ENCODE data around the gene LZIC.
A peak's percentile ranks its signal among the peaks of the same experiment; 100 is the strongest.
"Not testable (repeated sequence)": the region's sequence is repeated elsewhere in the genome, so short reads cannot be mapped to it uniquely, and the experiment has no call there.

The LZIC gene

DNA sequence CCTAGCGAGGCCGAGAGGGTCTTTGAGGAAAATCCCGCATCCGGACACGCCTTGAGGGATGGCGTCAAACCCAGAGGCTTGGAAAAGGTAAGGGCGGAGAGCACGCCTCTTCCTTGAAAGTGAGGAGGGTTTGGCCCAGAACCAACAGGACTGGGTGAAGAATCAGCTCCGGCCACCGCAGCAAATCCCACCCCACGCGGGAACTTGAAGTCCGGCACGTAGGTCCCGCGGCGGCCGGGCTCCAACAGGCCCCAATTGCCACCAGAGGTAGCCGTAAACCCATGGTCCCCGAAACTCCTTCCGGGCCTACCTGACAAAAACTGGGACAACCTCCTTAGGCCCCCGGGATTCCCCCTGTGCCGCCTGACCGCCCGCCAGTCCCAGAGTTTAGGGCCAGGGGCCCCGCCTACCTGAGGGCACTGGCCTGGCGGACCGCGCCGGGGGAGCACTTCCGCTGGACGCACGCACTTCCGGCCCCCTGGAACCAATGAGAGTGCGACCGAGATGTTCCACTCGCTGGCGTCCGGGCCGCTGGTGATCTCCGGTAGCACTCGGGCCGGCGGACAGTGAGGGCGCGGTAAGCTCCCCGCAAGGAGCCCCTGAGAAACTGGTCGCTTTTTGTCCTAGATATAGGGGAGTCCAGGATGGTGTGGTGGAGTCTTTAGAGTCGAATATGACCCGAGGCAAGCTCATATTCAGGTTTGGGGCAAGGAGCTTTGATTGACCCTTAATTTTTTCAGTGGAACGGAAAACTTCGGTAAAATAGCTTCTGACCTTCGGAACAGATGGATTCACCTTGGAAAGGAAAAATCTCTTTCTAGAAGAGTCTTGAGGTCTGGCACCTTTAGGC is at the start of gene LZIC, which contains the start of gene NMNAT1:
TSS of gene LZIC (minus strand) at position 453 of the 850 bp plus-strand sequence. CDS start 6,772 bp downstream, outside the sequence.
TSS of gene NMNAT1 (plus strand) at position 537 of the 850 bp plus-strand sequence. CDS start 28,599 bp downstream, outside the sequence.
- DNase-seq (ENCODE audit: low read depth, low spot score), result peak; percentile 98

DNA sequence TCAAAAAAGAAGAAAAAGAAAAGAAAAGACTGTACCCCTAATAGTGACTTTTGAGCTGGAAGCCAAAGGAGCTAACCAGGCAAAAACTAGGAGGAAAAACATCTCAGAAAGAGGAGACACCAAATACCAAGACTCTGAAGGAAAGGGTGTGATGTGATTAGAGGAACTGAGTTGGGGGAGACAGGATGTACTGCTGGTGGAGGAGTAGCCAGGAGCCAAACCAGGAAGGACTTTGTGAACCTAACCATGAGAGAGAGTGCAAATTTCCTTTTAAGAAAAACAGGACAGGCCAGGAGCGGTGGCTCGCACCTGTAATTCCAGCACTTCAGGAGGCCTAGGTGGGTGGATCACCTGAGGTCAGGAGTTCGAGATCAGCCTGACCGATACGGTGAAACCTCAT is 49.7 kb upstream of the LZIC start:
- DNase-seq (ENCODE audit: low read depth, low spot score), result no peak

DNA sequence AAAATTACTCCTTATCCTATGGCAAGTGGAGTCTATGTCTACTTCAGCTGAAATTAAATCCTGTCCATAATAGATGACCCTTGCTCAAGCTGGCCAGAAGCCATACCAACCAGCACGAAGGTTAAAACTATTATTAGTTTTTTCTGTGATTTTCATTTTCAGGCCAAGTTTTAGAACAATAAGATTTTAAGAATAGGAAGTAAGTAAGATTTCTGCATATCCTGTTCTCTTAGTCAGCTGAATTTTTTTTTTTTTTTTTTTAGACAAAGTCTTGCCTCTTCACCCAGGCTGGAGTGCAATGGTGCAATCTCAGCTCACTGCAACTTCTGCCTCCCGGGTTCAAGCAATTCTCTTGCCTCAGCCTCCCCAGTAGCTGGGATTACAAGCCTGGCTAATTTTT is 47.8 kb upstream of the LZIC start:
- no peak for DNase-seq (ENCODE audit: low read depth, low spot score)

DNA sequence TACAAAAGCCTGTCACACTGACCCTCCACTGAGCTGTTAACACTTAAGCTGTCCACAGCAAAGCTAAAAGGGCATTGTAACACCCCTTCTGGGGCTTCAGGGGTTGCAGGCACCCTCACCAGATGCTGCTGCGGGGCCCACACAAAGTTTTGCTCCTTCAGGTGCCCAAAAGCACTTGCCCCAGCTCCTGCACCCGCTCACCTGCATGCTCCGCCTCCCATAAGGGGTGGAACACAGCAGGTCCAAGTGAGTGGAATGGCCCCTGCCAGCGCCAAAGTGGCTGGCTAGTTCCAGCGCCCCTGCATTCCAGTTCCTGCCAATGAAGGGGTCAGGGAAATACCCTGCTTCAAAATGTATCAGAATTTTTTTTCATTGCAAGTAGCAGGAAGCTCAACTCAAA is 46.6 kb upstream of the LZIC start:
- DNase-seq (ENCODE audit: low read depth, low spot score), result no peak

GRCh38 chr1:9985001-9985400 is 41.8 kb upstream of the LZIC start:
- DNase-seq (ENCODE audit: low read depth, low spot score), result no peak

DNA sequence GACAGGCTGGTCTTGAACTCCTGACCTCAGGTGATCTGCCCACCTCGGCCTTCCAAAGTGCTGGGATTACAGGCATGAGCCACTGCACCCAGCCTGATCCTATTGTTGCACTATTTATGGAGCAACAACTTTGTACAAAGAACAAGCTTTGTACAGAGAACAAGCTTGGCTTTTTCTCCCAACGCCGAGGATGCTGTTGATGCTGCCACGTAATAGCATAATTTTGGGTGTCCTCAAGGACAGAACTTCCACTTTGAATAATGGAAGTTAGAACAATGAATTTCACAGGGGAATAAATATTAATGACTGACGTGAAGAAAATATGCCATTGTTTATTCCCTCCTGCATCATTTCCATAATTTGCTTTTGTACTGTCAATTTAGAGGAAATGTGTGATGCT is 41.1 kb upstream of the LZIC start:
- DNase-seq (ENCODE audit: low read depth, low spot score), result no peak

- peak; percentile 18 for DNase-seq (ENCODE audit: low read depth, low spot score)
Measured at GRCh38 chr1:9960706-9961562, 17.7 kb upstream of the LZIC start.

DNA sequence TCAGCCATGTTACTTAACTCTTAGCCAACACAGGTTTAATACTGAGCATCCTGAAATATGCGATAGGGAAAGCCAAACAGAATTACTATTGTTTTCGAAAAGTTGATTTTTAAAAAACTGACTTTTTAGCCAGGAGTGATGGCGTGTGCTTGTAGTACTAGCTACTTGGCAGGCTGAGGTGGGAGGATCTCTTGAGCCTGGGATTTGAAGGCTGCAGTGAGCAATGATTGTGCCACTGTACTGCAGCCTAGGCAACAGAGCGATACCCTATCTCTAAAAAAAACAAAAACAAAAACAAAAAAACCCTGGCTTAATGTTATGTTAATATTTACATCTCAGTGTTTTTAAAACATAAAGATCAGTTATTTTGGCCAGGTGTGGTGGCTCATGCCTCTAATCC is 16.8 kb upstream of the LZIC start:
- DNase-seq (ENCODE audit: low read depth, low spot score), result no peak

- no peak for DNase-seq (ENCODE audit: low read depth, low spot score)
Measured at GRCh38 chr1:9957726-9958125, 14.5 kb upstream of the LZIC start.

DNA sequence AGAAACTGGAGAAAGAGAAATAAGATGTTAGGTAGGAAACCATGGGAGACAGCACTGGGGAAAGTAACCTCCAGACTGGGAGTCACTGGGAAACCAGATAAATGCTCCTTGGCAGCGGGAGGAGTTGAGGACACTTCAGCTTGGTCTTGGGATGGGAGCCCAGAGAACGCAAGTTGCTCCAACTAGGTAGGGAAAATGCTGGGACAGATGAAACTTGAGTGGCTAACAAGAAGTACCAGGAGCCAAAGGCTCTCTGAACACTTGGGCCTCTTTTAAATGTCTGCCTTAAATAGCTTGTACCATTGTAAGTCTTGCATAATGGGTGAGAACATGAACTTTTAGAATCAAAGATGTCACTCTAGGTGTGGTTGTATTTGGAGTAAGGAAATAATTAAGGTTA is 3.1 kb upstream of the LZIC start:
- DNase-seq (ENCODE audit: low read depth, low spot score), result no peak

DNA sequence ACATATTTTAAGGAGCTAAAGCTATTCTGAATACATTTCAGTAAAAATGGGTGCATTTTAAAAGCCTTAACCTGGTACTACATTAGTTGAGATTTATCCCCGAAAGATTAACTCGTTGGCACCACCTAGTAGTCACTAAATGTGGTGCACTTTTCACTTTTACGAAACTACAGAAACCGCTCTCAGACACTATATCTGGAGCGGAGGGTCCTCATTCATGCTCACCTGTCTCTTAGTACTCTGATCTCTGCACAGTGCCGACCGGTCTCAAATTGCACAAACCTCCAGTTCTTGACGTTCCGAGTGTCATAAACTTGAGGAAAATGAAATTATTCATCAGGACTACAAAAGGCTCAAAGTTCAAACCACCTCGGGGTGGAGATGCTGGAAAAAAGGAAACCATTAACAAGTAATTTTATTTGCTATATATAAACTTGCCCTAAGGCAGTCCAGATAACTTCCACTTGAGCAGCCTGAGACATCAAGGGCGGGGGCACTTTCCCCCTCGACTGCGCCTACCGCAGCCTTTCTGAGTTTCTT is 722 bp downstream of the LZIC start:
- peak; percentile 78 for DNase-seq (ENCODE audit: low read depth, low spot score)

DNA sequence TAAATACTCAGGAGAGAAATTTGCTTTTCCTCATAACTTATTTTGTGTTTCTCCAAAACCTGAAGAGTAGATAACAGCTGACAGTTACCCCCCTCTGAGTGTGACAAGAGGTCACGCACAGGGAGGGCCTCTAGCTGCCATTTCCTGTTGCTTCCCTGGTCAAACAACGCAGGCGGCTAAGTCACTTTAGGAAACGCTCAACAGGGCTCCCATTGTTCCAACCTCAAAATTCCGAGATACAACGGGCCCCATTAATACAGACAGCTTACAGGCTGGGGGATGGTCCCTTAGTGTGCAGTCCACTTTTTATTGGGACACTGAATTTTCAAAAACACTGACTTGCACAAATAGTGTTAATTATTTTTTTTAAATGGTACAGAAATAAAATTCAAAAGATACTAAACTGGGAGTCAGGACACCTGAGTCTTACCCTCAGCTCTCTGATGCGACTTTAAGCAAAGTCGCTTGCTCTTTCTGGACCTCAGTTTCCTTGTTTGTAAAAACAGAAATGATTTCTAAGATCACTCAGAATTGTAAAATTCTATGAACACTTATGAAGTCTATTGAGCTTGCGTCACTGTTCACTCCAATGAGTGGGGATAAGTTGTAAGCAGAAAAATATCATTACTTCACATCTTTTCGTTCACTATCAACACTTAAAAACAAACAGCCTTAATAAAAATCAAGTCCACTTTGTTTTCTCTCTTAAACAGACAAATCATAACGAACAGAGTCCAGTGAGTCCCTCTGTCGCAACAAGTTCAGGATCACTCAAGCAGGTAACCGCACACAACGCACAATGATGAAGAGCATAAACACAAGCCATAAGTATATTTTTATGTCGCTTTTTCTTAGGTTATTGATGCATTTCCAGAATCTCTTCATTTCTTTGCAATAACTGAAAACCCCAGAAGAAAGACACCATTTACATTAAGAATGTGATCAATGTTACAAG is 13.5 kb downstream of the LZIC start:
- DNase-seq (ENCODE audit: low read depth, low spot score), result no peak

DNA sequence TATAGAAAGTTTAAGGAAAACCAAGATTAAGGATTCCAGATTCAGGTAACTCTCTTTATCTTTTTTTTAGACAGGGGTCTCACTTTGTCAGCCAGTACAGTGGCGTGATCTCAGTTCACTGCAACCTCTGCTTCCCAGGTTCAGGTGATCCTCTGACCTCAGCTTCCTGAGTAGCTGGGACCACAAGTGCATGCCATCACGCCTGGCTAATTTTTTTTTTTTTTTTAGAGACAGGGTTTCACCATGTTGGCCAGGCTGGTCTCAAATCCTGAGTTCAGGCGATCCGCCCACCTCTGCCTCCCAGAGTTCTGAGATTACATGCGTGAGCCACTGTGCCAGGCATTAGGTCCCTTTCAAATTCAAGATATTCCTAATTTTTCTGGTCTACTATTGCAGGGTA is 15.9 kb downstream of the LZIC start:
- no peak for DNase-seq (ENCODE audit: low read depth, low spot score)

DNA sequence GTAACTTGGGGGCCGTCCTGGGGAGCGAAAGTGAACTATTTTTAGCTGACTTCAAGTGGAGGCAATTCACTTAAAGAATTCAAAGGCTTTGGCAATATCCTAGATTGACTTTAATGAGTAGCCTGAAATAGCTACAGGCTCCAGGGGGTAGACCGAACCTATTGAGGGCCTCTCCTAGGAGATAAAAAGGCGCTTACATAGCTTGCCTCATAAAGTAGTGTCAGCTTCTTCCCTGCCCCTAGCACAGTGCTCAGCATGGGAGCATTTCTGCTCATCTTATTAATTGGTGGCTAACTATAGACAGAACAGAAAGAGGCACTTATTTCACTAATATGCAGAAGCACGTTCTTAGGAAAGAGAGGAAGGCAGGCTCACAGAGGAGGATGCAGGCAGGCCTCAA is 20.8 kb downstream of the LZIC start:
- DNase-seq (ENCODE audit: low read depth, low spot score), result peak; percentile 36

GRCh38 chr1:9920606-9921005 is 22.6 kb downstream of the LZIC start:
- DNase-seq (ENCODE audit: low read depth, low spot score), result no peak

- DNase-seq (ENCODE audit: low read depth, low spot score), result no peak
Measured at GRCh38 chr1:9917901-9918300, 25.3 kb downstream of the LZIC start.

GRCh38 chr1:9917495-9917894 is 25.7 kb downstream of the LZIC start:
- not testable (repeated sequence) for DNase-seq (ENCODE audit: low read depth, low spot score)

DNA sequence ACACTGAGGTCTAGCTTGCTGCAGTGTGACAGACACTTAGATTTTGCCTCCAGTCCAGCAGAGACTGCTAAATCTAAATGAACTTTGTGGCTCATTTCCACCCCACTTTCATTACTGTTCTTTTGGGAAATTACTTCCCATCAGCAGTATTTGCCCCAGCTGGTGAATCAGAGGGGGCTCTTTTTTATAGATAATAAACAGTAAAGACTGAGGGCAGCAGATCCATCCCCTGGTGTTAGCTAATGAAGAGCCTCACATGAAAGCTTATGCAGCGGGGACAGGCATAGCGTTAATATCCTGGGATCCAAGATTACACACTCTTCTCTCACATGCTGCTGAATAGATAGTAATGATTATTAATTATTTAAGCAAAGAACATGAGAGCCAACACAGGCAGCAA is 26.7 kb downstream of the LZIC start:
- no peak for DNase-seq (ENCODE audit: low read depth, low spot score)

DNA sequence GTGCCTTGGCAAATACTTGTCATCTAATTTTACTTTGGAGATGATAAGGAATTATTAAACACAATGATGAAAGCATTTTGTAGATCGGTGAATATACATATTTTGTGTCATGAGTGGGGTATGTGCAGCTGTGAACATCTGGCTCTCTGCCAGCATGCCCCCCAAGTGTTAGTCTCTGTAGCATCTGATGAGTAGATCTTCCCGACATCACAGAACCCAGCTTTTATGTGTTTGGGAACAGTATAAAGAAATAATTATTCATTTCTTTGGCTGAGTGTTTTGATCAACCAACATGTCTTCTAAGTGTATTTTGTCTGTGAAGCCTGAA is 28.6 kb downstream of the LZIC start:
- DNase-seq (ENCODE audit: low read depth, low spot score), result no peak

- DNase-seq (ENCODE audit: low read depth, low spot score), result no peak
Measured at GRCh38 chr1:9912264-9912936, 30.8 kb downstream of the LZIC start.

Measured in astrocyte of the hippocampus (primary cell).